Adipocyte (in vitro differentiated cells): Measurements from ENCODE around the gene TBC1D2B.
"Not testable (repeated sequence)": the region's sequence is repeated elsewhere in the genome, so short reads cannot be mapped to it uniquely, and the experiment has no call there.

Experiments used
- DNase-seq: peaks from one replicate; pipeline ENCODE4 v3.0.0-alpha.2; 2015; ENCODE audit warnings: low read depth
- H3K27me3 ChIP-seq: replicated peaks from 2 replicates; pipeline ENCODE4 v1.7.0; 2013; ENCODE audit warnings: mild to moderate bottlenecking, low read length, moderate library complexity; ENCODE audit not compliant: control insufficient read depth, insufficient read depth
- H3K36me3 ChIP-seq: 2 replicates; pipeline ENCODE4 v1.7.0; 2013; ENCODE audit warnings: low read length, mild to moderate bottlenecking, moderate library complexity; ENCODE audit not compliant: control insufficient read depth, insufficient read depth, severe bottlenecking
- H3K4me1 ChIP-seq: 2 replicates; pipeline ENCODE4 v1.7.0; 2013; ENCODE audit warnings: mild to moderate bottlenecking, low read length, moderate library complexity; ENCODE audit not compliant: control insufficient read depth, insufficient read depth
- H3K4me3 ChIP-seq: 2 replicates; pipeline ENCODE4 v1.7.0; 2013; ENCODE audit warnings: mild to moderate bottlenecking, low read length, moderate library complexity
- H3K9ac ChIP-seq: 2 replicates; pipeline ENCODE4 v1.7.0; 2013; ENCODE audit warnings: mild to moderate bottlenecking, low read length, moderate library complexity
- H3K9me3 ChIP-seq: 2 replicates; pipeline ENCODE4 v1.7.0; 2013; ENCODE audit warnings: mild to moderate bottlenecking, low read length, moderate library complexity; ENCODE audit not compliant: control insufficient read depth

Gene TBC1D2B

GRCh38 chr15:77991029-77991406, 86.5 kb downstream of the TBC1D2B start:
- Histone ChIP-seq H3K27me3 (no peaks in the 10 kb centered on the region), H3K4me1 (peaks cover 52% of the 10 kb centered on the region), H3K4me3 (no peak overlapping the region), H3K9me3 (no peaks in the 10 kb centered on the region), H3K36me3 (no peaks in the 10 kb centered on the region), H3K9ac (no peak overlapping the region)
- no peak for DNase-seq

- Histone ChIP-seq H3K4me3 (no peak overlapping the region), H3K9ac (no peak overlapping the region), H3K27me3 (peaks cover 6% of the 10 kb centered on the region), H3K36me3 (no peaks in the 10 kb centered on the region), H3K9me3 (no peaks in the 10 kb centered on the region), H3K4me1 (peaks cover 42% of the 10 kb centered on the region)
- no peak for DNase-seq
Measured at GRCh38 chr15:77989296-77990143, 88.0 kb downstream of the TBC1D2B start.

- Histone ChIP-seq H3K9me3 (no peaks in the 10 kb centered on the region), H3K4me3 (no peak overlapping the region)
- DNase-seq = no peak
Measured at GRCh38 chr15:77988347-77989295, 88.9 kb downstream of the TBC1D2B start.

GRCh38 chr15:77987765-77988136, 89.8 kb downstream of the TBC1D2B start:
- H3K4me1 ChIP-seq = peaks cover 30% of the 10 kb centered on the region
- H3K4me3 ChIP-seq, H3K9ac ChIP-seq, H3K36me3 ChIP-seq, DNase-seq, H3K9me3 ChIP-seq: not testable (repeated sequence)
- H3K27me3 ChIP-seq = peaks cover 17% of the 10 kb centered on the region

More at GRCh38 chr15:77988347-77989295, 88.9 kb downstream of the TBC1D2B start:
- no peaks in the 10 kb centered on the region for H3K36me3 ChIP-seq
- H3K27me3 ChIP-seq = peaks cover 13% of the 10 kb centered on the region
- H3K9ac ChIP-seq = no peak overlapping the region
- H3K4me1 ChIP-seq = peaks cover 35% of the 10 kb centered on the region

- DNase-seq = no peak
- H3K27me3 ChIP-seq = peaks cover 17% of the 10 kb centered on the region
- H3K4me1 ChIP-seq = peaks cover 26% of the 10 kb centered on the region
- H3K9me3 ChIP-seq = no peaks in the 10 kb centered on the region
- H3K9ac ChIP-seq = no peak overlapping the region
- no peak overlapping the region for H3K4me3 ChIP-seq
- H3K36me3 ChIP-seq = no peaks in the 10 kb centered on the region
Measured at GRCh38 chr15:77986891-77987764, 90.4 kb downstream of the TBC1D2B start.

- Histone ChIP-seq H3K9ac (no peak overlapping the region), H3K36me3 (no peaks in the 10 kb centered on the region), H3K4me3 (no peak overlapping the region), H3K9me3 (no peaks in the 10 kb centered on the region), H3K27me3 (peaks cover 21% of the 10 kb centered on the region), H3K4me1 (peaks cover 17% of the 10 kb centered on the region)
- DNase-seq = no peak
Measured at GRCh38 chr15:77985931-77986480, 91.5 kb downstream of the TBC1D2B start.

- Histone ChIP-seq H3K9ac (no peak overlapping the region), H3K27me3 (peaks cover 21% of the 10 kb centered on the region), H3K4me3 (no peak overlapping the region), H3K36me3 (no peaks in the 10 kb centered on the region), H3K9me3 (no peaks in the 10 kb centered on the region), H3K4me1 (peaks cover 11% of the 10 kb centered on the region)
- no peak for DNase-seq
Measured at GRCh38 chr15:77985031-77985930, 92.2 kb downstream of the TBC1D2B start.

- Histone ChIP-seq H3K36me3 (no peaks in the 10 kb centered on the region), H3K9ac (no peak overlapping the region), H3K27me3 (peaks cover 21% of the 10 kb centered on the region), H3K4me1 (peaks cover 10% of the 10 kb centered on the region), H3K9me3 (no peaks in the 10 kb centered on the region), H3K4me3 (no peak overlapping the region)
- no peak for DNase-seq
Measured at GRCh38 chr15:77984446-77984861, 93.1 kb downstream of the TBC1D2B start.

GRCh38 chr15:77983708-77984445, 93.6 kb downstream of the TBC1D2B start:
- no peak for DNase-seq
- Histone ChIP-seq H3K9me3 (no peaks in the 10 kb centered on the region), H3K27me3 (peaks cover 21% of the 10 kb centered on the region), H3K9ac (no peak overlapping the region), H3K36me3 (no peaks in the 10 kb centered on the region), H3K4me1 (peaks cover 10% of the 10 kb centered on the region), H3K4me3 (no peak overlapping the region)
